ENCODE measurements around the gene TIAM1.

Gene TIAM1

DNA sequence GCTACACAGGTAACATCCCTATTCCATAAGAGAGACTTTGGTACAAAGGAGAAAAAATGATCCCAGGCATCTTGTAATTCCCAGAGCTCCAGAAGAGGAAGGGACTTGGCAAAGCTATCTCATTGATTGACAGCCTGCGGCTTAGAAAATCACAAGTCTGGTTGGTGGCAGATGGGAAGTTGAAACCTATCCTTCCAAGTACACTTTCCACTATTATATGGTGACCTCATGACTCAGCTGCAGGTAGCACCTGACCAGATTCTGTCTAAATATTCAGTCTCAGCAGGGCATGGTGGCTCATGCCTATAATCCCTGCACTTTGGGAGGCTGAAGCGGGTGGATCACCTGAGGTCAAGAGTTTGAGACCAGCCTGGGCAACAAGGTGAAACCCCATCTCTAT, 89.9 kb downstream of the TIAM1 start:
- DNase-seq (ENCODE audit: extremely low read depth, insufficient read length) = no peak
- TF ChIP-seq, protein P1, sequence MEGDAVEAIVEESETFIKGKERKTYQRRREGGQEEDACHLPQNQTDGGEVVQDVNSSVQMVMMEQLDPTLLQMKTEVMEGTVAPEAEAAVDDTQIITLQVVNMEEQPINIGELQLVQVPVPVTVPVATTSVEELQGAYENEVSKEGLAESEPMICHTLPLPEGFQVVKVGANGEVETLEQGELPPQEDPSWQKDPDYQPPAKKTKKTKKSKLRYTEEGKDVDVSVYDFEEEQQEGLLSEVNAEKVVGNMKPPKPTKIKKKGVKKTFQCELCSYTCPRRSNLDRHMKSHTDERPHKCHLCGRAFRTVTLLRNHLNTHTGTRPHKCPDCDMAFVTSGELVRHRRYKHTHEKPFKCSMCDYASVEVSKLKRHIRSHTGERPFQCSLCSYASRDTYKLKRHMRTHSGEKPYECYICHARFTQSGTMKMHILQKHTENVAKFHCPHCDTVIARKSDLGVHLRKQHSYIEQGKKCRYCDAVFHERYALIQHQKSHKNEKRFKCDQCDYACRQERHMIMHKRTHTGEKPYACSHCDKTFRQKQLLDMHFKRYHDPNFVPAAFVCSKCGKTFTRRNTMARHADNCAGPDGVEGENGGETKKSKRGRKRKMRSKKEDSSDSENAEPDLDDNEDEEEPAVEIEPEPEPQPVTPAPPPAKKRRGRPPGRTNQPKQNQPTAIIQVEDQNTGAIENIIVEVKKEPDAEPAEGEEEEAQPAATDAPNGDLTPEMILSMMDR (IDR thresholded peaks at IDR 0.05; ENCODE audit: insufficient read depth, low read length, poor library complexity, severe bottlenecking) = no peak

DNA sequence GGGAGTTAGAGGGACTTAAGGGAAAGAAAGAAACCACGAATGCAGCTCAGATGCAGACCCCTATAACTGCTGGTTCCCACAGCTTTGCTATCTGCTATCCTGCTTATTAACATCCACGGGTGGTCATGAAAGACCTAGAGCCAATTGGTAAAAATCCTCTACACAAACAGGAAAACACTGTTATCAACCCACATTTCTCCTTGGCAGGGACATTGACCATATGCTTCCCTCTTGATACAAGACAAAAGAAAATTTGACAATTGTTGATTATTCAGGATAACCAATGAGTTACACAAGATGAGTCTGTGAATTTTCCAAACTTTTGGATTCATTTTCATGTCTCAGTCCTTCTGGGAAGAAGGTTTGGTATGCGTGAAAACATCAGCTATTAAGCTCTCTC, 90.4 kb downstream of the TIAM1 start:
- H3K36me3 ChIP-seq (ENCODE audit: control insufficient read depth, insufficient read depth, low read length) = no peaks in the 10 kb centered on the region
- TF ChIP-seq, protein P1 (IDR thresholded peaks at IDR 0.05; ENCODE audit: insufficient read depth, low read length, poor library complexity, severe bottlenecking) = no peak
- no peak for DNase-seq (ENCODE audit: extremely low read depth, insufficient read length)
- H3K4me3 ChIP-seq (replicated peaks; ENCODE audit: low read depth, low read length) = no peak overlapping the region
- no peaks in the 10 kb centered on the region for H3K27me3 ChIP-seq (replicated peaks; ENCODE audit: control insufficient read depth, insufficient read depth, low read length)

More for the DNA sequence above, 89.9 kb downstream of the TIAM1 start:
- H3K27me3 ChIP-seq (replicated peaks; ENCODE audit: control insufficient read depth, insufficient read depth, low read length) = no peaks in the 10 kb centered on the region
- no peaks in the 10 kb centered on the region for H3K36me3 ChIP-seq (ENCODE audit: control insufficient read depth, insufficient read depth, low read length)
- H3K4me3 ChIP-seq (replicated peaks; ENCODE audit: low read depth, low read length) = no peak overlapping the region

DNA sequence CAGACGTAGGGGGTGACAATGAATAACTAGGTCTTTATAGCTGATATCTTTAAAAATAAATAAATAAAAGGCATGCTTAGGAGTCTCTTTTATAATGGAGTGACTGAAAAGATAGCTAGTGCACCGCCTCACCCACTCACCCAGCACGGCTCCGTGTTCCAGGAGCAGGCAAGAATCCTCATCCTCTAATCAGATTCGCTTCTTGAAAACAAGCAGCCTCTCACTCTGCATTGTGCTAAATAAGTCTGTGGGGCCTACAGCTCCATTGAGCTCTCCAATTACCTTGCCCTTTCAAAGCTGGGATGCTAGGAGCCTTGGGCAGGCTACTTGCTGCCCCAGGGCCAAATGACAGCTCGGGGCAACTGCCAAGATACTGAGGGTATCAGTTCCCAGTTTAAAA, 91.5 kb downstream of the TIAM1 start:
- Histone ChIP-seq H3K36me3 (ENCODE audit: control insufficient read depth, insufficient read depth, low read length) (no peaks in the 10 kb centered on the region), H3K4me3 (replicated peaks; ENCODE audit: low read depth, low read length) (no peak overlapping the region), H3K27me3 (replicated peaks; ENCODE audit: control insufficient read depth, insufficient read depth, low read length) (no peaks in the 10 kb centered on the region)
- TF ChIP-seq, protein P1 (IDR thresholded peaks at IDR 0.05; ENCODE audit: insufficient read depth, low read length, poor library complexity, severe bottlenecking) = no peak
- DNase-seq (ENCODE audit: extremely low read depth, insufficient read length) = no peak

DNA sequence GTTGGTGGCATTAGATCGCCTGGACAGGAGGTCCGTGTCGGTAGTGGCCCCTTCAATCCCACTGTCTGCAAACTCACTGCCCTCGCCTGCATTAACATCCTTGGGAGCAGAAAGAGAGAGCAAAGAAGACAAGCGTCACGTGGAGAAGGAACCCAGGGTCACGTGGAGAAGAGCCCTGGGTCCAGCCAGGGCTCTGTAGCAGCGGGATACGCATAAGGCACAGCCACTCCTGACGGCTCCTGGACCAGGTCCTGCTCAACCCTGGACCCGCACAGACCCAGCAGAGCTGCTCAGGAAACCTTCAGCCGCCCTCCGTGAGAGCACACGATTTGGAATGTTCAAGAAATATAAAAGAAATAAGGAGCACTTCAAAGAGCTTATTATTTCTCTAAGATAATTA, 92.0 kb downstream of the TIAM1 start:
- H3K36me3 ChIP-seq (ENCODE audit: control insufficient read depth, insufficient read depth, low read length) = no peaks in the 10 kb centered on the region
- no peak for DNase-seq (ENCODE audit: extremely low read depth, insufficient read length)
- H3K27me3 ChIP-seq (replicated peaks; ENCODE audit: control insufficient read depth, insufficient read depth, low read length) = no peaks in the 10 kb centered on the region
- TF ChIP-seq, protein P1 (IDR thresholded peaks at IDR 0.05; ENCODE audit: insufficient read depth, low read length, poor library complexity, severe bottlenecking) = no peak
- no peak overlapping the region for H3K4me3 ChIP-seq (replicated peaks; ENCODE audit: low read depth, low read length)

DNA sequence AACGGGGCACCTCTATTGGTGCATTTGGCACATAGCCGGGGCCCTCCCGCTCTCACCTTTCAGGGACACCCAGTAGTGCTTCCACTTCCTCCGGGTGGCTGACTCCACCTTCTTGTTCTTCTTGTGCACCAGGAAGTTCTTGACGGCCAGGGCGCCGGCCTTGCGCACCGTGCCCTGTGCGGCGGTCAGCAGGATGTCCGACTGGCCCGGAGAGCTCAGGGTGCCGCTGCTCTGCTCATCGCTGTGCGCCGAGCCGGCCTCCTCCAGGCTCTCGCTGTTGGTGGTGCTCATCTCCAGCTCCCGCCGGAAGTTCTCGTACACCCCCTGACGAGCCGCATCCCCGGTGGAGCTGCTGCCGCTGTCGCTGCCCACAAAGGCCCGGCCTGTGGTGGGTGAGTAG, 92.4 kb downstream of the TIAM1 start:
- DNase-seq (ENCODE audit: extremely low read depth, insufficient read length) = no peak
- no peaks in the 10 kb centered on the region for H3K27me3 ChIP-seq (replicated peaks; ENCODE audit: control insufficient read depth, insufficient read depth, low read length)
- TF ChIP-seq, protein P1 (IDR thresholded peaks at IDR 0.05; ENCODE audit: insufficient read depth, low read length, poor library complexity, severe bottlenecking) = no peak
- no peak overlapping the region for H3K4me3 ChIP-seq (replicated peaks; ENCODE audit: low read depth, low read length)
- no peaks in the 10 kb centered on the region for H3K36me3 ChIP-seq (ENCODE audit: control insufficient read depth, insufficient read depth, low read length)

DNA sequence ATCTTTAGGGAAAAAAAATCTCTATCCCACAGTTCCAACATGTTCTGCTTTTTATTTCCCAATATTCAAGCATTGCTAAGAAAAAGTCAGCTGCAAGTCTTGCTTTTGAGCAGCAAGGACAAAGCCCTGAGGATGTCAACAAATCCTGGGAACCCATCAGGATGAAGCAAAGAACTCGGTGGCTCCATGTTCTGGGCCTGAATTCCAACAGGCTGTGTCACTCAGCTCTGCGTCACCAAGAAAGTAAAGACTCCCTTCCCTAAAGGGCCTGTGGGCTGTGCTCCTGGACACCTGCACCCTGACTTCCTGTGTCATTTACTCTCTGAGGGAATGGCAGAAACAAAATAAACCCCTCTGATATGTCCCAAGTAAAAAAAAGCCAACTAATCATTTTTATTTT, 95.5 kb downstream of the TIAM1 start:
- TF ChIP-seq, protein P1 (IDR thresholded peaks at IDR 0.05; ENCODE audit: insufficient read depth, low read length, poor library complexity, severe bottlenecking) = no peak
- H3K36me3 ChIP-seq (ENCODE audit: control insufficient read depth, insufficient read depth, low read length) = no peaks in the 10 kb centered on the region
- H3K27me3 ChIP-seq (replicated peaks; ENCODE audit: control insufficient read depth, insufficient read depth, low read length) = no peaks in the 10 kb centered on the region
- no peak overlapping the region for H3K4me3 ChIP-seq (replicated peaks; ENCODE audit: low read depth, low read length)
- no peak for DNase-seq (ENCODE audit: extremely low read depth, insufficient read length)

Data from GM06990 (cell line).